SIG-M5 treated with dmso at 0.1 percent for 504 hours (cell line): ENCODE results near the gene PLRG1.
A peak's percentile ranks its signal among the peaks of the same experiment; 100 is the strongest.

Experiments used
- DNase-seq: peaks from one replicate; lab custom pipeline; 2025; ENCODE audit not compliant: unreplicated experiment; lab: John Stamatoyannopoulos, UW

PLRG1 gene

DNA sequence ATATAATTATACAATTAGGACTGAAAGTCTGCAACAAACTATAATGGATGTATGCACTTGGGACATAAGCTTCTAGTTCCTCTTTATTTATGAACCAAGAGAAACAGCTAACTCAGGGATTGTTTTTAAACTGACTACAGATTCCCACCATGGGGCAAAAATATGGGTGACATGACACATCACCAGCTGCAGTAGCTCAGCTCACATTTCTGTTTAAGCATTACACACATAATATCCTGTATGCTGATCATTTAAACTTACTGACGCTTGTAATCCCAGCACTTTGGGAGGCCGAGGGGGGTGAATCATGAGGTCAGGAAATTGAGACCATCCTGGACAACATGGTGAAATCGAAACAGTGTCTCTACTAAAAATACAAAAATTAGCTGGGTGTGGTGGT lies 24.1 kb upstream of the PLRG1 start:
- no peak for DNase-seq

DNA sequence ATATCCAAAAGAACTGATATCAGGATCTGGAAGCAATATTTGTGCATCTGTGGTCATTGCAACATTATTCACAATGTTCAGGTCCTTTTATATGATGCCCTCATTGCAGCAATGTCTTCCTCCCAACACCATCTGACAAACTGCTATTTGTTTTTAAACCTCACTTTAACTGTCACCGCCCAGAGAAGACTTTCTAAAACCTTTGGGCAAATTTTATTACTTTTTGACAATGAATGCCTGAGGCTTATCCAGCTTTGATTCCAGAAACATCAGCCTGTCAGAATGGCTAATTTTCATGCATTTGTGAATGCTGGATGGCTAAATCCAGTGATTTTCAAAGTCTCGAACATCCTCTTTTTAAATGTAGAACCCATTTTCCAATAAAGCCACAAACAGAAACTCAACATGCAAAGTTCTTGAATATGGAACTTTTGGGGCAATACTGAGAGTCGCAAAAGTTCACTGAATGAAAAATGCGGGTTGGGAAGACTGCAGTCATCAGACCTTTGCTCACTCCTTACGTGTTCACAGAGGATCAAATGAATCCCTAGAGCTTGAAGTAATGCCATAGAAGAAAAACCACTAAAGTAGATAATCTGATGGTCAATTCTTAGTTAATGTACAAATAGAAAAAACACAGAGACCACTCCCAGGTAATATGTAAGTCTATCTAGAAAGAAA lies 23.1 kb upstream of the PLRG1 start:
- DNase-seq = no peak

DNA sequence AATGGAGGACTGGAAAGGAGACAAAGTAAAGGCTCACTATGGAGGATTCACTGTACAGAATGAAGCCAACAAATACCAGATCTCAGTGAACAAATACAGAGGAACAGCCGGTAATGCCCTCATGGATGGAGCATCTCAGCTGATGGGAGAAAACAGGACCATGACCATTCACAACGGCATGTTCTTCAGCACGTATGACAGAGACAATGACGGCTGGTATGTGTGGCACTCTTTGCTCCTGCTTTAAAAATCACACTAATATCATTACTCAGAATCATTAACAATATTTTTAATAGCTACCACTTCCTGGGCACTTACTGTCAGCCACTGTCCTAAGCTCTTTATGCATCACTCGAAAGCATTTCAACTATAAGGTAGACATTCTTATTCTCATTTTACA lies 19.4 kb upstream of the PLRG1 start:
- no peak for DNase-seq

DNA sequence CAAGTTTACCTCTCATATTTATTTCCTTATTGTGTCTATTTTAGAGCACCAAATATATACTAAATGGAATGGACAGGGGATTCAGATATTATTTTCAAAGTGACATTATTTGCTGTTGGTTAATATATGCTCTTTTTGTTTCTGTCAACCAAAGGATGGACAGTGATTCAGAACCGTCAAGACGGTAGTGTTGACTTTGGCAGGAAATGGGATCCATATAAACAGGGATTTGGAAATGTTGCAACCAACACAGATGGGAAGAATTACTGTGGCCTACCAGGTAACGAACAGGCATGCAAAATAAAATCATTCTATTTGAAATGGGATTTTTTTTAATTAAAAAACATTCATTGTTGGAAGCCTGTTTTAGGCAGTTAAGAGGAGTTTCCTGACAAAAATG lies 18.8 kb upstream of the PLRG1 start:
- no peak for DNase-seq

DNA sequence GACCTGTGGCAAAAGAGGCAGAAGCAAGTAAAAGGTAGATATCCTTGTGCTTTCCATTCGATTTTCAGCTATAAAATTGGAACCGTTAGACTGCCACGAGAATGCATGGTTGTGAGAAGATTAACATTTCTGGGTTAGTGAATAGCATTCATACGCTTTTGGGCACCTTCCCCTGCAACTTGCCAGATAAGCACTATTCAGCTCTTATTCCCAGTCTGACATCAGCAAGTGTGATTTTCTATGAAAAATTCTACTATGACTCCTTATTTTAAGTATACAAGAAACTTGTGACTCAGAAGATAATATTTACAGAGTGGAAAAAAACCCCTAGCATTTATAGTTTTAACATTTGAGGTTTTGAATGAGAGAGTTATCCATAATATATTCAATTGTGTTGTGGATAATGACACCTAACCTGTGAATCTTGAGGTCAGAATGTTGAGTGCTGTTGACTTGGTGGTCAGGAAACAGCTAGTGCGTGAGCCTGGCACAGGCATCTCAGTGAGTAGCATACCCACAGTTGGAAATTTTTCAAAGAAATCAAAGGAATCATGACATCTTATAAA lies 16.5 kb upstream of the PLRG1 start:
- DNase-seq = no peak

DNA sequence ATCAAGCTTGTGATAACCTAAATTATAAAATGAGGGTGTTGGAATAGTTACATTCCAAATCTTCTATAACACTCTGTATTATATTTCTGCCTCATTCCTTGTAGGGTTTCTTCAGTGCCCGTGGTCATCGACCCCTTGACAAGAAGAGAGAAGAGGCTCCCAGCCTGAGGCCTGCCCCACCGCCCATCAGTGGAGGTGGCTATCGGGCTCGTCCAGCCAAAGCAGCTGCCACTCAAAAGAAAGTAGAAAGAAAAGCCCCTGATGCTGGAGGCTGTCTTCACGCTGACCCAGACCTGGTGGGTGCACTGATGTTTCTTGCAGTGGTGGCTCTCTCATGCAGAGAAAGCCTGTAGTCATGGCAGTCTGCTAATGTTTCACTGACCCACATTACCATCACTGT lies 15.5 kb upstream of the PLRG1 start:
- no peak for DNase-seq

DNA sequence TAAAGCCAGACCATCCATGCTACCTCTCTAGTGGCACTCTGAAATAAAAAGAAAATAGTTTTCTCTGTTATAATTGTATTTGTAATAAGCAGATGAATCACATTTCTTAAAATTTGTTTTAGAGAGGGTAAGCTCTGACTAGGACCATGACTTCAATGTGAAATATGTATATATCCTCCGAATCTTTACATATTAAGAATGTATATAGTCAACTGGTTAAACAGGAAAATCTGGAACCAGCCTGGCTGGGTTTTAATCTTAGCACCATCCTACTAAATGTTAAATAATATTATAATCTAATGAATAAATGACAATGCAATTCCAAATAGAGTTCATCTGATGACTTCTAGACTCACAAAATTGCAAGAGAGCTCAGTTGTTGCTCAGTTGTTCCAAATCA lies 14.1 kb upstream of the PLRG1 start:
- DNase-seq = peak; percentile 8

DNA sequence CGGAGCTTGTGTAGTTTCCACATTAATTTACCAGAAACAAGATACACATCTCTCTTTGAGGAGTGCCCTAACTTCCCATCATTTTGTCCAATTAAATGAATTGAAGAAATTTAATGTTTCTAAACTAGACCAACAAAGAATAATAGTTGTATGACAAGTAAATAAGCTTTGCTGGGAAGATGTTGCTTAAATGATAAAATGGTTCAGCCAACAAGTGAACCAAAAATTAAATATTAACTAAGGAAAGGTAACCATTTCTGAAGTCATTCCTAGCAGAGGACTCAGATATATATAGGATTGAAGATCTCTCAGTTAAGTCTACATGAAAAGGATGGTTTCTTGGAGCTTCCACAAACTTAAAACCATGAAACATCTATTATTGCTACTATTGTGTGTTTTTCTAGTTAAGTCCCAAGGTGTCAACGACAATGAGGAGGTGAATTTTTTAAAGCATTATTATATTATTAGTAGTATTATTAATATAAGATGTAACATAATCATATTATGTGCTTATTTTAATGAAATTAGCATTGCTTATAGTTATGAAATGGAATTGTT lies 12.6 kb upstream of the PLRG1 start, which contains the start of gene FGB:
FGB (plus strand) TSS at position 315 of the 558 bp plus-strand sequence; CDS start at position 323, 8 bp downstream.
- no peak for DNase-seq

DNA sequence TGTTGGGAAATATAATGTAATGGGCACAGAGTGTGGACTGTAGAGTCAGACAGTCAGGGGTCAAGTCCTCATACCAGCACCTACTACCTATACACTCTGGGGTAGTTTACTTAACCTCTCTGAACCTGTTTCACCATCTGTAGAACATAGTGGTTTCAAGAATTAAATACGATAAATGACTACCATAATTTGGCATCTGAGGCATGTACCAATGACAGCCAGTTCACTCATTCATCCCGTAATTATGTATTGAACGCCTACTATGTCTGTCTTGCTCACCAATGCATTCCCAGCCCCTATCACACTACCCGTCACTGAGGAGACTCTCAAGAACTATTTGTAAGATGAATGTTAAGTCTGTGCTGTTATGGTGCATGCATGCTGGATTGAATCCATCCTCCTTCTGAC lies 10.6 kb upstream of the PLRG1 start:
- no peak for DNase-seq

DNA sequence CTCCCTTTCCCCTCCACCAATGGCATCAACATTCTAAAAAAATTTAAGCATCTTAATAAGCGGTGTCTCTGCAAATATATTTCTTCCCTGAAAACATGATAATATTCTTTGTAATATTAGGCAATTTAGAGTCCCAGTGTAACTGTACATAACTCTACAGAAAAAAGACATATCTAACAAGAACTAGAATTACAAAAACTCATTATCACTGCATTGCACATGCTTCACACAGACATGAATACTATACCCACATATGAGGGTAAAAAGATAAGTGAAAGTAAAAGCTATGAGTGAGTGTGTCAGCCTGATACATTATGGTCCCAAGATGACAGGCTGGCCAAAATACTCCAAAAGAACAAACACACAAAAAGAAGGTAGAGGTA lies 10.2 kb upstream of the PLRG1 start:
- no peak for DNase-seq

DNA sequence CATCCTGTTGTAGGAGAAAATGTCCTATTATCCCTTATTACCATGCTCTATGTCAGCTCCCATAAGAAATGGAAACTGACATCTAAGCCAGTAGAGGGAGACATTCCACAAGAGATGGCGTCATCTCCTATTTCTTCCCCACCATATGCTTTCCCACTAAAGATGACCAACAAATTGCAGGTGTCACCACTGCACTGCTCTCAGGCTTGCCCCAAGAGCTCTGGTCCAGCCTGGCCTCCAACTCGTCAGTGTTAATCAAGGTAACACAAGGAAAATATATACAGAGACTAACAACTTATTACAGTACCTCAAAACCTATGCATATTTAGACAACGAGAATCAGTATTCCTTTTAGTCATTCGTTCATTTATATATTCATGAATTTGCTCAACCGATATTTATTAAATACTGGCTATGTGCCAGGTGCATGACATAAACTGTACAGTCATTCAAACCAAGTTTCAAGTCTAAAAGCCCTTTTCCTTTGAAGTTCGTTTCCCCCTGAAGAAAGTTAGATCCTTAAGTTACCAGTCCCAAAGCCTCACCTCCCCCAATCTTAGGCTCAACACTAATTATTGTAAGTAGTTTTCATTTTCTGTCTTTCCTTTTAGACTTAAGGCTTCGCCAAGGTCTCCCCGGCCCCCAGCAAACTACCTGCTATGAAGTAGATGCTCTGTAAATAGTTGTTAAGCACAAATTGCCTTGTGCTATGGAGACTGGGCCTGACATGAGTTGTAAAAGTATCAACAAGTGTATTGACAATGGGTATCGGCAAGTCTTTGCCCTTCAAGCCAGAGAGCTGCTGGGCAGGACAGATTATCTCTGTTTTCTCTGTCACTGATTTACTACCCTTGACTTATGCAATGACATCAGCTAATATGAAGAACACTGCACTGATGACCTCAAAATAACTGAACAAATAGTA lies 9.6 kb upstream of the PLRG1 start:
- no peak for DNase-seq

DNA sequence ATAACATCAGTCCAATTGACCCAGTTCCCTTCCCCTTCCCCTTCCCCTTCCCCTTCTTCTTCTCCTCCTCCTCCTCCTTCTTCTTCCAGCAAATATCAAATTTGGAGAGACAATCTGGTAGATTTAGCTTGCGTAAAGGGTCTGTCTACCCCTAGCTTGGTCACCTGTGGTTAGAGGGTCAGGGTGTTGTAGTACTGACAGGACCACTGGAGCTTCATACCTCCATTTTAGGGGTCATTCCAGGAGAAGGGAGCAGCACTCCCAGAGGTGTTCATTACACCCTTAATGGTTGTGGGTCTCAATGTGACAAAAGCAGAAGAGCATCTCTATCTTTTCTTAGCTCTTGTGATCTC lies 8.9 kb upstream of the PLRG1 start:
- DNase-seq = no peak

DNA sequence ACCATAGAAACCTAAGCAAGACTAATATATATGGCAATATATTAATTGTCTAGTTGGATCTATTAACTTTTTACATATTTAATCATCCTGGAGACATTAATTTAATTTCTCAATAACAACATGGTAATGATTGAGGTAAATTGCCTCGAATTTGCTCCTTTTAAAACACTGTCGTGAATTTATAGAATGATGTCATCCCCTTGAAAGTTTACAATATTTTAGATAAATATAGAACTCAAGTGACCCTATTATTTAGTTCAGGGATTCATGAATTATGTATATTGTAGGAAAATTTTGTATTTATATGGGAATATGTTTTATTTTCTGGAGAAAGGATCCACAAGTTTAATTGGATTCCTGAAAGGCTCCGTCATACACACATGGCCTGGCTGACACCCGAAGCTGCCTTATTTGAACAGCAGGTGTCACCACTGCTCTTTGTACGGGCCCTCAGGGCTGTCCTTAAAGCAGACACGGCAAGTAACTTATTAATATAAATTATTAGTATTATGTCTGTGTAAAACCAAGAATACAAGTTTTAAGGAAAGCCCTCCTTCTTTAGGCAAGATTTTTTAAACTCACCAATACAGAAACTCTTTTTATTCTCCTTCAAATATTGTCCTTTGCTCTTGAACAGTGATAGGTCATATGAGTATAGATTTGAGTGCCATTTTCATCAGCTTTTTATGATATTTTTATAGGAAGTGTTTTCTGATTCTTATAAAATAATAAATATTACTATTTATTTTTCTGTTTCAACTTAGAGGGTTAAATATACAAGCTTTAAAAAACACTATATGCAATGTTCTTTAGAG lies 1.9 kb upstream of the PLRG1 start:
- peak; percentile 61 for DNase-seq

DNA sequence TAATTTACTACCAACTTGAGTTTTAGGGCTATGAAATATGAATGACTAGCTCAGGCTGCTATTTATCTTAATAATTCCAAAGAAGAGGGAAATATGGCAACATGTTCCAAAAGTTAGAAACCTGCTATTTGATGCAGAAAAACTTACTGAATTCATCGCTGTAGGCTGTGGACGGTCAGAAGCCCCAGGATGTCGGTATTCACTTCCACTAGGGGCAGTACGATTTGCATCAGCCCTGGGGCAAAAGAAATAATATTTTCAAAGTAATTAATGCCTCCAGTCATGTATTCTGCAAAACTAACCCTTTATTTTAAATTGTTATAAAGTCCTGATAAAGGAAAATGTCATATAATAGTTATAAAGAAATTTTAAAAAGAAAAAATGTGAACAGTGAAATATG lies 4.5 kb downstream of the PLRG1 start:
- no peak for DNase-seq

DNA sequence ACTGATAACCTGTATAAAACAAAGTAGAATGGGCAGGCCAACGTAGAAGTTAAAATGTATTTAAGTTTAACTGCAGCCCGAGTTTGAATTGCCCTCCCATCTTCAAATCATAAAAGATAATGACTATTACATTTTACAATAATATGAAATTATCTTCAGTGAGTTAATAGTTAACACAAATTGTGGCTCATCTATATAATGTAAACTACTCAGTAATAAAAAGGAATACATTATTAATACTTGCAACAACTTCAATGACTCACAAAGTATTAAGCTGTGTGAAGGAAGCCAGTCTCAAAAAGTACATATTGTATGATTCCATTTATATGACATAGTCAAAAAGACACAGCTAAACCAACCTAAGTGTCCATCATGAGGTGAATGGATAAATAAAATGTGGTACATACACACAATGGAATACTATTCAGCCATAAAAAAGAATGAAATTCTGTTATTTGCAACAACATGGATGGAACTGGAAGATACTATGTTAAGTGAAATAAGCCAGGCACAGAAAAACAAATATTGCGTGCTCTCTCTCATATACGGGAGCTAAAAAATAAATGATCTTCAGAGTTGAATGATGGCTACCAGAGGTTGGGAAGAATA lies 7.8 kb downstream of the PLRG1 start:
- DNase-seq = no peak

DNA sequence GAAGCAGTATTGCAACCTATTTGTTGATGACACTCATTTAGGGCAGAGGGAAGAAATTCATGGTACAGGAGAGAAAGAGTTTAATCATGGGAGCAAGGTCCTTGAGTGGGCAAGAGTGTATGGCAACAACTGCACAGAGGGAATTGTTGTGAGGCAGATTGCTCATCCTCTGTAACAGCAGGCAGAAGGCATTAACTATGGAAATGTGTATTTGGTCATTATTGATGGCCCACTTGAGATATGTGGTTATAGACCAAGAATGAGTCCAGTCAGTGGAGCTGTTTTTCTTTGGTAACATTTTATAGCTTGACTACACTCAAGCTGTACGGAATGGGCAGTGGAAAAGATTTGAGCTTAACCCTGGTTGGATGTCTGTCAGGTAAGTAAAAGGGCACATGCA lies 15.9 kb downstream of the PLRG1 start:
- no peak for DNase-seq

DNA sequence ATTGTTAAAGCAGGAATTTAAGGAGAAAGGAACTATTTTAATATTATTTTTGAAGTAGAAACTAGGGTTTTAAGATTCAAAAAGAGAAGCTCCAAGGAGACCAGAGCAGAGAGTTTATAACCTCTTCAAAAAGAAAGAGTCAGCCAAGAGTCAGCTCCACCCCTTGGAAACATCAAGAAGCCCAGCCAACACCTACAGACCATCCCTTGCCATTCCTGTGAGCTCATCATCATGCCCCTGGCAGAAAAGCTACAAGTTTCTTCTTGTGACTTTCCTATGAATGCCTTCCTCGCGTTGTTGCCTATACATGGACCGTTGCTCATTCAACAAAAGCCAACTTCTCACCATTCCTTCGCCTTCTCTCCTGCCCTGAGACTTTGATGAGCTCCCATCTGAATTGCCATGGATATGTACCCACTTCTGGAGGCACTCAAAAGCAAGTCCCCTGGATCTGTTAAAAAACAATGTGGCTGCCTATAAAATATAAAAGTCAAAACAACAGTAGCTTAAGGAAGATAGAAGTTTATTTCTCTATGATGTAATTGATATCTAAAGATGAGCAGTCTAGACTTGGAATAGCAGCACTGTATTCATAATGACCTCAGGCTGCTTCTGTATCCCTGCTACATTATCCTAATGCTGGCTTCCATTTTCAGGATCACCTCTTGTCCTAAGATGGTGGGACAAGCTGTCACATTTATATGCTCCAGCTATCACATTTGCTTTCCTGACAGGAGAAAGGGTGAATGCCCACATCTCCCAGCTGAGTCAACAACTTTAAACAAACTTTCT lies 20.3 kb downstream of the PLRG1 start:
- no peak for DNase-seq

DNA sequence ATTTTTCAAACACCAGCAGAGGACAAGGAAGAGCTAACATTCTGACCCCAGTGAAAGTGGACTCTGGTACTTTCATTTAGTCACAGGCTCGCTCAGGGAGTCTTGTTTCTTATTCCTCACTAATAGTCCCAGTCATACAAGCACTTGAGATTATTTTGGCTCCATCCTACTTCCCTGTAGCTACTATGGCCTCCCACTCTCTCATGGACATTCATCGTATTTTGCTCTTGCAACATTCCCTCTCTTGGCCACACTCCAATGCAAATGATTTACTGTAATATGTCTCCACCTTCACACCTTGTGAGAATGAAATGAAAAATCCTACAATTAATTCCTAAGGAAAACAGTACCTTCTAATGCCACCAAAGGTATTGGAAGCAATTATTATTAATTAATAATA lies 21.3 kb downstream of the PLRG1 start:
- DNase-seq = no peak

DNA sequence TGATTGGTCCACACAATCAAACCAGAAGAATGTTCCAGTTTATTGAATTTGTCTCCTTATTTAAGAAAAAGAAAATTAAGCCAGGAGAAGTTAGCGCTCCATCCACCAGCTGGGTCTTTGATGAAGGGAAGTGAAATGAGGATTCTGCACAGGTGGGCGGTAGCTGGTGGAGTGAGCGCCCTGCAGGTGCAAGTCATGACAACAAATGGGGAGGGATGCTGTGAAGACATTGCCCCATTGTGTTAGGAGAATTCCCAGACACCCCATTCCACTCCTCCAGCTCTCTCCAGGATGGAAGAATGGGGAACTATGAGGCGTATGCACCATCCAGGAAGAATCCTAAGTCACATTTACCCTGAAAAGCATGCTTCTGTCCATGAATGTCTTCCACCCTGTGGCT lies 22.9 kb downstream of the PLRG1 start:
- DNase-seq = no peak

DNA sequence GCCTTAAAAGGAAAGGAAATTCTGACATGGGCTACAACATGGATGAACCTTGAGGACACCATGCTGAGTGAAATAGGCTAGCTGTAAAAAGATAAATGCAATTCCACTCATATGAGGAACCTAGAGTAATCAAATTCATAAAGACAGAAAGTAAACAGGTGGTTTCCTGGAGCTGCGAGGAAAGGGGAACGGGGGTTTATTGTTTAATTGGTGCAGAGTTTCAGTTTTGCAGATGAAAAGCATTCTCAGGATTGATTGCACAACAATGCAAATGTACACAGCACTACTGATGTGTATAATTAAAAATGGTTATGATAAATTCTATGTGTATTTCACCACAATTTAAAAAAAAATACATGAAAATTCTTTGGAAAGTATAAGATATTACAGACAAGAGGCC lies 24.0 kb downstream of the PLRG1 start:
- DNase-seq = no peak
